ENCODE results near the gene CDK6. TPM values are rescaled to one million over a fixed set of nuclear protein-coding genes. Genes with fewer than 3 reads are reported as not detected.

The CDK6 gene
- total and polyA plus RNA-seq, 4 donors: 1.6 to 66.4 (median 12.1) TPM

- WGBS, 2 donors: 86 to 90% methylated on average over 6 of the region's 6 CpGs
- Histone ChIP-seq H3K9me3 (ENCODE audit: control insufficient read depth in 4 of 4, insufficient read depth in 3 of 4, low read length in 3 of 4) (no peaks in the 10 kb centered on the region), H3K4me3 (no peak overlapping the region), H3K27me3 (ENCODE audit: control insufficient read depth in 3 of 3, insufficient read depth in 3 of 3, low read length in 2 of 3) (no peaks in the 10 kb centered on the region), H3K9ac (ENCODE audit: insufficient read depth in 1 of 2, low read length in 2 of 2) (no peak overlapping the region), H3K4me1 (ENCODE audit: control insufficient read depth in 5 of 5, insufficient read depth in 5 of 5, low read length in 5 of 5) (peaks cover 4 to 32% (median 25%) of the 10 kb centered on the region in 5 donors), H3K27ac (ENCODE audit: low read depth in 1 of 2, low read length in 1 of 2) (no peak overlapping the region), H3K36me3 (ENCODE audit: control insufficient read depth in 4 of 4, insufficient read depth in 4 of 4, low read length in 4 of 4) (no peaks in the 10 kb centered on the region)
- ATAC-seq (ENCODE audit: insufficient read depth, low FRiP score) (no peak), DNase-seq (no peak)
- TF ChIP-seq CTCF (IDR thresholded peaks at IDR 0.05; ENCODE audit: control extremely low read depth, extremely low read depth): no peak
Measured at GRCh38 chr7:92685136-92686042, 151.0 kb downstream of the CDK6 start.

GRCh38 chr7:92684274-92684673 lies 152.1 kb downstream of the CDK6 start:
- Histone ChIP-seq H3K4me3 (no peak overlapping the region), H3K36me3 (ENCODE audit: control insufficient read depth in 4 of 4, insufficient read depth in 4 of 4, low read length in 4 of 4) (no peaks in the 10 kb centered on the region), H3K27ac (ENCODE audit: low read depth in 1 of 2, low read length in 1 of 2) (no peak overlapping the region), H3K9me3 (ENCODE audit: control insufficient read depth in 4 of 4, insufficient read depth in 3 of 4, low read length in 3 of 4) (no peaks in the 10 kb centered on the region), H3K4me1 (ENCODE audit: control insufficient read depth in 5 of 5, insufficient read depth in 5 of 5, low read length in 5 of 5) (peaks cover 4 to 32% (median 25%) of the 10 kb centered on the region in 5 donors), H3K9ac (ENCODE audit: insufficient read depth in 1 of 2, low read length in 2 of 2) (no peak overlapping the region), H3K27me3 (ENCODE audit: control insufficient read depth in 3 of 3, insufficient read depth in 3 of 3, low read length in 2 of 3) (no peaks in the 10 kb centered on the region)
- WGBS, 2 donors: 93 to 100% methylated on average over 1 of the region's 1 CpG
- DNase-seq (no peak), ATAC-seq (ENCODE audit: insufficient read depth, low FRiP score) (no peak)
- TF ChIP-seq CTCF (IDR thresholded peaks at IDR 0.05; ENCODE audit: control extremely low read depth, extremely low read depth): no peak

- peak in 2 of 3 donors; percentile 78 to 82 for DNase-seq
- Histone ChIP-seq H3K36me3 (ENCODE audit: control insufficient read depth in 4 of 4, insufficient read depth in 4 of 4, low read length in 4 of 4) (no peaks in the 10 kb centered on the region), H3K4me1 (ENCODE audit: control insufficient read depth in 5 of 5, insufficient read depth in 5 of 5, low read length in 5 of 5) (peaks cover 8 to 36% (median 30%) of the 10 kb centered on the region in 5 donors), H3K9me3 (ENCODE audit: control insufficient read depth in 4 of 4, insufficient read depth in 3 of 4, low read length in 3 of 4) (no peaks in the 10 kb centered on the region), H3K9ac (ENCODE audit: insufficient read depth in 1 of 2, low read length in 2 of 2) (peak overlapping the region in 1 of 2 donors; percentile 16), H3K4me3 (no peak overlapping the region), H3K27ac (ENCODE audit: low read depth in 1 of 2, low read length in 1 of 2) (no peak overlapping the region), H3K27me3 (ENCODE audit: control insufficient read depth in 3 of 3, insufficient read depth in 3 of 3, low read length in 2 of 3) (no peaks in the 10 kb centered on the region)
- 24 to 46% methylated on average over 3 of the region's 3 CpGs for WGBS, 2 donors
- ATAC-seq (ENCODE audit: insufficient read depth, low FRiP score): no peak
- TF ChIP-seq CTCF (IDR thresholded peaks at IDR 0.05; ENCODE audit: control extremely low read depth, extremely low read depth): no peak
Measured at GRCh38 chr7:92682903-92683539, 153.4 kb downstream of the CDK6 start.

All from lung (tissue), 12 donors.